Measurements from ENCODE around the gene RPTOR. TPM values are rescaled to one million over a fixed set of nuclear protein-coding genes. Genes with fewer than 3 reads are reported as not detected.

Gene RPTOR
- total RNA-seq, 3 donors from 2014 or later (not counting 1 experiment from before 2014, with no cell fraction given): 49.2 to 63.6 (median 55.4) TPM

DNA sequence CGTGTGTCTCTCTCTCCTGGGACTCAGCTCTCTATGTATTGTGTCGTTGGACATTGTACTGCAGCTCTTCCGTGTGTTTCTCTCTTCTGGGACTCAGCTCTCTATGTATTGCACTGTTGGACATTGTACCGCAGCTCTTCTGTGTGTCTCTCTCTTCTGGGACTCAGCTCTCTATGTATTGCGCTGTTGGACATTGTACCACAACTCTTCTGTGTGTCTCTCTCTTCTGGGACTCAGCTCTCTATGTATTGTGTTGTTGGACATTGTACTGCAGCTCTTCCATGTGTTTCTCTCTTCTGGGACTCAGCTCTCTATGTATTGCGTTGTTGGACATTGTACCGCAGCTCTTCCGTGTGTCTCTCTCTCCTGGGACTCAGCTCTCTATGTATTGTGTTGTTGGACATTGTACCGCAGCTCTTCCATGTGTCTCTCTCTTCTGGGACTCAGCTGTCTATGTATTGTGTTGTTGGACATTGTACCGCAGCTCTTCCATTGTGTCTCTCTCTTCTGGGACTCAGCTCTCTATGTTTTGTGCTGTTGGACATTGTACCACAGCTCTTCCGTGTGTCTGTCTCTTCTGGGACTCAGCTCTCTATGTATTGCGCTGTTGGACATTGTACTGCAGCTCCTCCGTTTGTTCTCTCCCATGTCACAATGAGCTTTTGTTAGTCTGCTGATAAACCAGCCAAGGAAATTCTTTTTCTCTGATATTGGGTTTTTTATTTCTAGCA is 84.8 kb downstream of the RPTOR start:
- H3K9me3 Mint-ChIP-seq: no peaks in the 10 kb centered on the region
- DNase-seq (no peak), ATAC-seq (no peak)
- H3K27me3 Mint-ChIP-seq (ENCODE audit: low read depth in 2 of 2): no peaks in the 10 kb centered on the region
- H3K27ac Mint-ChIP-seq: no peak overlapping the region
- peaks cover 6% of the 10 kb centered on the region for H3K36me3 Mint-ChIP-seq
- H3K4me1 ChIP-seq (ENCODE audit: control insufficient read depth, insufficient read depth, low read length): no peaks in the 10 kb centered on the region
- H3K4me1 Mint-ChIP-seq: peaks cover 4% of the 10 kb centered on the region in 2 donors
- no peak overlapping the region for H3K4me3 Mint-ChIP-seq
- no peak overlapping the region for H3K27ac ChIP-seq (ENCODE audit: low read length)
- no peaks in the 10 kb centered on the region for H3K9me3 ChIP-seq (ENCODE audit: control insufficient read depth, insufficient read depth, low read length)
- H3K27me3 ChIP-seq (ENCODE audit: control insufficient read depth, insufficient read depth, low read length): no peaks in the 10 kb centered on the region
- WGBS (ENCODE audit: insufficient coverage): 77% methylated on average over 13 of the region's 13 CpGs
- H3K4me3 ChIP-seq (ENCODE audit: low read length): no peak overlapping the region
- TF ChIP-seq, protein P1, sequence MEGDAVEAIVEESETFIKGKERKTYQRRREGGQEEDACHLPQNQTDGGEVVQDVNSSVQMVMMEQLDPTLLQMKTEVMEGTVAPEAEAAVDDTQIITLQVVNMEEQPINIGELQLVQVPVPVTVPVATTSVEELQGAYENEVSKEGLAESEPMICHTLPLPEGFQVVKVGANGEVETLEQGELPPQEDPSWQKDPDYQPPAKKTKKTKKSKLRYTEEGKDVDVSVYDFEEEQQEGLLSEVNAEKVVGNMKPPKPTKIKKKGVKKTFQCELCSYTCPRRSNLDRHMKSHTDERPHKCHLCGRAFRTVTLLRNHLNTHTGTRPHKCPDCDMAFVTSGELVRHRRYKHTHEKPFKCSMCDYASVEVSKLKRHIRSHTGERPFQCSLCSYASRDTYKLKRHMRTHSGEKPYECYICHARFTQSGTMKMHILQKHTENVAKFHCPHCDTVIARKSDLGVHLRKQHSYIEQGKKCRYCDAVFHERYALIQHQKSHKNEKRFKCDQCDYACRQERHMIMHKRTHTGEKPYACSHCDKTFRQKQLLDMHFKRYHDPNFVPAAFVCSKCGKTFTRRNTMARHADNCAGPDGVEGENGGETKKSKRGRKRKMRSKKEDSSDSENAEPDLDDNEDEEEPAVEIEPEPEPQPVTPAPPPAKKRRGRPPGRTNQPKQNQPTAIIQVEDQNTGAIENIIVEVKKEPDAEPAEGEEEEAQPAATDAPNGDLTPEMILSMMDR (IDR thresholded peaks at IDR 0.05): no peak
- peaks cover 3% of the 10 kb centered on the region for H3K36me3 ChIP-seq (ENCODE audit: control insufficient read depth, insufficient read depth, low read length)
- intact Hi-C loops (cut with micrococcal nuclease): no loop called here

DNA sequence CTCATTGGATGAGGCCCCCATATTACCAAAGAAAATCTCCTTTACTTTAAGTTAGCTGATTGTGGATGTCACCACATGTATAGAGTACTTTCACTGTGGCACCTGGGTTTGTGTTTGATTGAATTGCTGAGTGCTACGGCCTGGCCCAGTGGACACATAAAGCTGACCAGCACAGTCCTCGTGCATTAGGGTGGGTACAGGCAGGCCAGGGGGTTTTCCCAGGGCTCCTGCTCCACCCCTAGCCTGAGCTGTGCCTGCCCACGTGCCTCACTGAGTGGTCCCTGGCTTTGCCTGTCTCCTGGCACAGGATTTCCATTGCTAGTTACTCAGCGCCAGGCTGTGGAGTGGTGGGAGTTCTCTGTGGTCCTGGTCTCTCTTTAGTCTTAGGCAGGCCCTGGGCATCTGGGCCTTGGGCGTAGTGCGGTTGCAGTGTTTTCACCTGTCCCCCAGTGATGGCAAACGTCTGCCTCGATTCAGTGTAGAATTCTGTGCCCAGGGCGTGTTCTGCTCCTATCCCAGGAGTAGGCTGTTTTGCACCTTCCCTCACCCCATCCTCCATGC is 86.0 kb downstream of the RPTOR start:
- Histone ChIP-seq H3K4me3 (ENCODE audit: low read length) (no peak overlapping the region), H3K27me3 (ENCODE audit: control insufficient read depth, insufficient read depth, low read length) (no peaks in the 10 kb centered on the region), H3K9me3 (ENCODE audit: control insufficient read depth, insufficient read depth, low read length) (no peaks in the 10 kb centered on the region), H3K4me1 (ENCODE audit: control insufficient read depth, insufficient read depth, low read length) (no peaks in the 10 kb centered on the region), H3K36me3 (ENCODE audit: control insufficient read depth, insufficient read depth, low read length) (peaks cover 3% of the 10 kb centered on the region), H3K27ac (ENCODE audit: low read length) (no peak overlapping the region)
- H3K27me3 Mint-ChIP-seq (ENCODE audit: low read depth in 2 of 2): no peaks in the 10 kb centered on the region
- no peak overlapping the region for H3K27ac Mint-ChIP-seq
- WGBS (ENCODE audit: insufficient coverage): 92% methylated on average over 9 of the region's 9 CpGs
- H3K36me3 Mint-ChIP-seq: peaks cover 6% of the 10 kb centered on the region
- ATAC-seq (no peak), DNase-seq (no peak)
- TF ChIP-seq, protein P1 (IDR thresholded peaks at IDR 0.05): no peak
- intact Hi-C loops (cut with micrococcal nuclease): no loop called here
- no peaks in the 10 kb centered on the region for H3K9me3 Mint-ChIP-seq
- no peak overlapping the region for H3K4me3 Mint-ChIP-seq
- H3K4me1 Mint-ChIP-seq: peaks cover 4 to 13% of the 10 kb centered on the region in 2 donors

DNA sequence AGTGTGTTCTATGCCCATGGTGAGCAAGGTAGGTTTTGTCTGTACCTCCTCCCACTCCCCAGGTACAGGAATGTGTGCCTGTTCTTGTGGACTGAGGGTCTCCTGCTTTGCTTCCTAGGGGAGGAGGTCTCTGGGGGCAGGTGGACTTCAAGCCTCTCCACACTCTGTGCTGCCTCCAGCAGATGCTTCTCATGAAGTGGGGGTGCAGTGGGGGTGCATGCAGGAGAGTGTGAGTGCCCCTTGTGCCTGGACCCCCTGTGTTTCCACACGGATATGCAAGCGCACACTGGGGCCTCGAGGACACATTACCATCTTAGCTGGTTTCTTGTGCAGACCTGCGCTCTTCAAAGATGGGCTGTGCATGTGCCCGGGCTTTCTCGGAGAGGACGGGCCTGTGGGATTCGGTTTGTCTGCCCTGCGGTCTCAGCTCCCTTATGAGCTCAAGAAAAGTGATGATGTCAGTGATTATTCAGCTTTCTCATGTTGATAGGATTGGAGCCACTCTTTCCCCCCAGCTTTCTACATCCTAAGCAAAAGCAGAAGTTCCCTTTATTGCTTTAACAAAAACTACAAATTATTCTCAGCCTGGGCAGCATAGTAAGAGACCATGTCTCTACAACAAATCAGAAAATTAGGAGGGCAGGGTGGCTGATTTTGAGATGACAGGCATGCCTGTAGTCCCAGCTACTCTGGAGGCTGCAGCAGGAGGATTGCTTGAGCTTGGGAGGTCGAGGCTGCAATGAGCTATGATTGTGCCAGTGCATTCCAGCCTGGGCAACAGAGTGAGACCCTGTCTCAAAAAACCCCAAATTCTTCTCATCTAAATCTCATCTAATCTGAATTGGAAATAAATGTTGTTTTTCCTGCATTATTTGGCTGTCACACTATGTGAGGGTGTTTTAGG is 86.8 kb downstream of the RPTOR start:
- no peak overlapping the region for H3K27ac ChIP-seq (ENCODE audit: low read length)
- no peak for ATAC-seq
- Mint-ChIP-seq H3K36me3 (peaks cover 2% of the 10 kb centered on the region), H3K27me3 (ENCODE audit: low read depth in 2 of 2) (no peaks in the 10 kb centered on the region), H3K4me3 (no peak overlapping the region), H3K27ac (no peak overlapping the region), H3K4me1 (peaks cover 4 to 14% of the 10 kb centered on the region in 2 donors), H3K9me3 (no peaks in the 10 kb centered on the region)
- TF ChIP-seq, protein P1 (IDR thresholded peaks at IDR 0.05): no peak
- WGBS (ENCODE audit: insufficient coverage): 91% methylated on average over 9 of the region's 10 CpGs
- intact Hi-C loops (cut with micrococcal nuclease): no loop called here
- H3K4me3 ChIP-seq (ENCODE audit: low read length): no peak overlapping the region
- no peaks in the 10 kb centered on the region for H3K9me3 ChIP-seq (ENCODE audit: control insufficient read depth, insufficient read depth, low read length)
- H3K27me3 ChIP-seq (ENCODE audit: control insufficient read depth, insufficient read depth, low read length): no peaks in the 10 kb centered on the region
- peaks cover under 1% of the 10 kb centered on the region for H3K36me3 ChIP-seq (ENCODE audit: control insufficient read depth, insufficient read depth, low read length)
- no peaks in the 10 kb centered on the region for H3K4me1 ChIP-seq (ENCODE audit: control insufficient read depth, insufficient read depth, low read length)
- no peak for DNase-seq
